SK-N-SH (cell line): ENCODE results near the gene OSBPL6. TPM values are rescaled to one million over a fixed set of nuclear protein-coding genes. Genes with fewer than 3 reads are reported as not detected.

Experiments
- CTCF ChIA-PET: fragments of 300-600, 350-600 bp; formaldehyde crosslinking; extraction: SDS; loops from one replicate; lab custom pipeline; 2021; lab: Yijun Ruan, JAX
- POLR2A ChIA-PET: fragments of 350-600 bp; sonication (Branson Sonifier 250); formaldehyde crosslinking; extraction: SDS; loops from one replicate; lab custom pipeline; 2020; ENCODE audit warnings: antibody characterized with exemption, inconsistent platforms; lab: Yijun Ruan, JAX
- DNase-seq: peaks from one replicate; pipeline ENCODE4 v3.0.0; 2012
- H2AFZ ChIP-seq: fragments of 200-600 bp; sonication (generic); 2 replicates; pipeline ENCODE4 v1.8.1; 2016; ENCODE audit warnings: antibody characterized with exemption, mild to moderate bottlenecking, low read depth
- H3F3A ChIP-seq: fragments of 200-600 bp; sonication (generic); replicated peaks from 2 replicates; pipeline ENCODE3; 2016; ENCODE audit warnings: antibody characterized with exemption, mild to moderate bottlenecking; ENCODE audit not compliant: insufficient read depth
- H3K27ac ChIP-seq, 2 experiments: fragments of 200-500 bp in 1 of 2; fragments of 200-600 bp in 1 of 2; sonication (Bioruptor generic) in 1 of 2; sonication (generic), shearing (Covaris generic) in 1 of 2; 2 replicates each; pipeline versions ENCODE4 v1.5.1 to v1.6.1; 2014 to 2016; ENCODE audit warnings: low read depth in 2 of 2, inconsistent platforms in 1 of 2, low read length in 1 of 2, mild to moderate bottlenecking in 1 of 2, mixed read lengths in 1 of 2
- H3K27me3 ChIP-seq: fragments of 200-600 bp; sonication (generic), shearing (Covaris generic); 2 replicates; pipeline ENCODE4 v1.6.1; 2016; ENCODE audit warnings: mixed run types; ENCODE audit not compliant: insufficient read depth
- H3K36me3 ChIP-seq, 2 experiments: fragments of 200-500 bp in 1 of 2; fragments of 200-600 bp in 1 of 2; sonication (Bioruptor generic) in 1 of 2; sonication (generic) in 1 of 2; replicated peaks in 1 of 2; 2 replicates each; pipeline versions ENCODE3 to v1.5.1; 2014 to 2016; ENCODE audit warnings: low read length in 1 of 2, mild to moderate bottlenecking in 1 of 2; ENCODE audit not compliant: insufficient read depth in 2 of 2, control insufficient read depth in 1 of 2
- H3K4me1 ChIP-seq, 2 experiments: fragments of 200-500 bp in 1 of 2; fragments of 200-600 bp in 1 of 2; sonication (Bioruptor generic) in 1 of 2; sonication (generic), shearing (Covaris generic) in 1 of 2; 2 replicates each; pipeline versions ENCODE4 v1.5.1 to v1.6.1; 2014 to 2016; ENCODE audit warnings: low read depth in 1 of 2, low read length in 1 of 2, mixed run types in 1 of 2; ENCODE audit not compliant: insufficient read depth in 2 of 2, control insufficient read depth in 1 of 2
- H3K4me2 ChIP-seq: fragments of 200-600 bp; sonication (generic), shearing (Covaris generic); 2 replicates; pipeline ENCODE4 v1.6.1; 2017; ENCODE audit warnings: mixed run types
- H3K4me3 ChIP-seq, 2 experiments: fragments of 200-500 bp in 1 of 2; fragments of 200-600 bp in 1 of 2; sonication (Bioruptor generic) in 1 of 2; sonication (generic), shearing (Covaris generic) in 1 of 2; 2 replicates each; pipeline versions ENCODE4 v1.5.1 to v1.8.1; 2014 to 2016; ENCODE audit warnings: low read depth in 2 of 2, inconsistent platforms in 1 of 2, low read length in 1 of 2, mild to moderate bottlenecking in 1 of 2, mixed read lengths in 1 of 2, moderate library complexity in 1 of 2
- H3K79me2 ChIP-seq: fragments of 200-600 bp; sonication (generic); 2 replicates; pipeline ENCODE4 v1.8.1; 2017; ENCODE audit warnings: mild to moderate bottlenecking; ENCODE audit not compliant: insufficient read depth
- H3K9ac ChIP-seq: fragments of 200-600 bp; sonication (generic); 2 replicates; pipeline ENCODE4 v1.6.1; 2017; ENCODE audit warnings: mixed run types
- H3K9me2 ChIP-seq: fragments of 200-600 bp; sonication (generic); 2 replicates; pipeline ENCODE4 v1.6.1; 2017; ENCODE audit warnings: mixed run types
- H3K9me3 ChIP-seq: fragments of 200-600 bp; sonication (generic); 2 replicates; pipeline ENCODE4 v1.6.1; 2017; ENCODE audit warnings: mixed run types, mild to moderate bottlenecking, moderate library complexity
- H4K20me1 ChIP-seq: fragments of 200-600 bp; sonication (generic); 2 replicates; pipeline ENCODE4 v1.6.1; 2017; ENCODE audit warnings: mild to moderate bottlenecking, mixed run types; ENCODE audit not compliant: insufficient read depth
- CHD2 ChIP-seq: fragments of 150-350 bp; IDR thresholded peaks from 2 replicates; pipeline ENCODE4 v1.6.1; 2018; ENCODE audit warnings: low read length; ENCODE audit not compliant: partially characterized antibody
- EP300 ChIP-seq, 2 experiments: IDR thresholded peaks; 2 replicates each; pipeline versions ENCODE4 v1.4.0 to v1.6.1; 2012; ENCODE audit warnings: borderline replicate concordance in 1 of 2, low read depth in 1 of 2, low read length in 1 of 2
- GATA2 ChIP-seq: sonication (generic); formaldehyde crosslinking; IDR thresholded peaks from 2 replicates; pipeline ENCODE4 v1.5.0; 2020; ENCODE audit warnings: mild to moderate bottlenecking, missing genetic modification reagents
- JUND ChIP-seq: IDR thresholded peaks from 2 replicates; pipeline ENCODE4 v1.4.0; 2012
- NFIC ChIP-seq: IDR thresholded peaks from 2 replicates; pipeline ENCODE4 v1.4.0; 2012; ENCODE audit warnings: borderline replicate concordance
- PBX3 ChIP-seq: IDR thresholded peaks from 2 replicates; pipeline ENCODE4; 2012
- RAD21 ChIP-seq: IDR thresholded peaks from 2 replicates; pipeline ENCODE4 v1.6.1; 2012; ENCODE audit warnings: mild to moderate bottlenecking, low read length
- RCOR1 ChIP-seq: fragments of 150-350 bp; IDR thresholded peaks from 2 replicates; pipeline ENCODE4 v1.6.1; 2017; ENCODE audit warnings: antibody characterized with exemption, low read length
- REST ChIP-seq: IDR thresholded peaks from 2 replicates; pipeline ENCODE4 v1.6.1; 2012; ENCODE audit warnings: mild to moderate bottlenecking, low read depth, low read length, moderate library complexity
- RFX5 ChIP-seq: IDR thresholded peaks from 2 replicates; pipeline ENCODE4 v1.6.1; 2012; ENCODE audit warnings: mild to moderate bottlenecking, improper control_type of control experiment, low read length
- SMC3 ChIP-seq: IDR thresholded peaks from 2 replicates; pipeline ENCODE4 v1.6.1; 2012; ENCODE audit warnings: low read depth, low read length, improper control_type of control experiment
- TAF1 ChIP-seq: IDR thresholded peaks from 2 replicates; pipeline ENCODE4 v1.6.1; 2012; ENCODE audit warnings: low read depth, mild to moderate bottlenecking, low read length, moderate library complexity, borderline replicate concordance
- TCF12 ChIP-seq: IDR thresholded peaks from 2 replicates; pipeline ENCODE4 v1.4.0; 2012
- USF2 ChIP-seq: fragments of 150-350 bp; IDR thresholded peaks from 2 replicates; pipeline ENCODE4 v1.6.1; 2017; ENCODE audit warnings: antibody characterized with exemption, low read length, low read depth, borderline replicate concordance
- YY1 ChIP-seq: IDR thresholded peaks from 2 replicates; pipeline ENCODE4 v1.4.0; 2012; ENCODE audit warnings: low read depth, mild to moderate bottlenecking
- ZBTB33 ChIP-seq: IDR thresholded peaks from 2 replicates; pipeline ENCODE4 v1.4.0; 2012; ENCODE audit warnings: low read depth, borderline replicate concordance
- WGBS: methylation state at CpG from one replicate; pipeline ENCODE4 v1.1.6; 2017; ENCODE audit warnings: low lambda C conversion rate; 5-methylcytosine and 5-hydroxymethylcytosine counted together
- polyA plus RNA-seq, 3 experiments: library from polyadenylated mRNA; depleted of rRNA; stranded (reverse); fragments of >200 nt; gene quantifications; 2 replicates each; pipeline ENCODE4 v1.2.3, GENCODE V29; 2012
- TF ChIP-seq, protein P1 (sequence below): IDR thresholded peaks from 2 replicates; pipeline ENCODE4 v1.4.0; 2012; ENCODE audit warnings: low read depth

The OSBPL6 gene
- polyA plus RNA-seq, 1 of the 3 experiments (the other 2 are of a cell fraction), result 2.7 TPM

DNA sequence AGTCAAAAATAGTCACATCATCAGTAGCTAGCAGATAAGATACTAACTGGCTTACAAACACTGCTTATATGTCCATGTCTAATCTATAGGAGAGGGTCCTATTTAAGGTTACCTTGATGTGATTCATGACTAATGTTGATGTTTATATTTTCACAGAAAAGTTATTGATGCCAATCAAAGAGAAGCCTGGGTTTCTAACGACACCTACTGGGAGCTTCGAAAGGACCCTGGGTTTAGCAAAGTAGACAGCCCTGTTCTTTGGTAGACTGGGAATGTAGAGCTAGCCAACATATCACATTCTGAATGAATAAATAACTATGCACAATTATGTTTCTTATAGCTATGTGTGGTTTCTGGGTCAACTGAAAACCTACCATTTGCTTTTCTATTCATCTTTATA is 201.0 kb downstream of the OSBPL6 start:
- Histone ChIP-seq H4K20me1 (no peaks in the 10 kb centered on the region), H2AFZ (no peak overlapping the region)
- POLR2A ChIA-PET, result interaction anchor here (1.3 kb wide), 1 partner anchor 18 kb away, joined by 7 read pairs; no protein-coding TSS in a partner anchor
- 94% methylated on average over 2 of the region's 2 CpGs for WGBS
- no peak for TF ChIP-seq NFIC
- no peak for TF ChIP-seq TAF1
- no peak for TF ChIP-seq JUND
- no peak for TF ChIP-seq RCOR1
- TF ChIP-seq PBX3, result no peak
- TF ChIP-seq RFX5, result no peak
- TF ChIP-seq, all 33 proteins: peak for 0
- CTCF ChIA-PET, result interaction anchor here (0.8 to 14.9 kb wide), 7 partner anchors 9 to 284 kb away, joined by 3 to 199 read pairs (median 4); no protein-coding TSS in a partner anchor
- Histone ChIP-seq H3K36me3 (peaks cover 0 to 4% of the 10 kb centered on the region in 2 experiments), H3K4me1 (peaks cover 0 to 3% of the 10 kb centered on the region in 2 experiments; a peak in 1 of 4 replicates), H3K27me3 (no peaks in the 10 kb centered on the region), H3F3A (no peaks in the 10 kb centered on the region), H3K9me3 (no peaks in the 10 kb centered on the region), H3K79me2 (no peaks in the 10 kb centered on the region), H3K4me3 (no peak overlapping the region), H3K9me2 (no peaks in the 10 kb centered on the region), H3K27ac (no peak overlapping the region), H3K4me2 (no peak overlapping the region), H3K9ac (no peak overlapping the region)
- DNase-seq, result no peak

DNA sequence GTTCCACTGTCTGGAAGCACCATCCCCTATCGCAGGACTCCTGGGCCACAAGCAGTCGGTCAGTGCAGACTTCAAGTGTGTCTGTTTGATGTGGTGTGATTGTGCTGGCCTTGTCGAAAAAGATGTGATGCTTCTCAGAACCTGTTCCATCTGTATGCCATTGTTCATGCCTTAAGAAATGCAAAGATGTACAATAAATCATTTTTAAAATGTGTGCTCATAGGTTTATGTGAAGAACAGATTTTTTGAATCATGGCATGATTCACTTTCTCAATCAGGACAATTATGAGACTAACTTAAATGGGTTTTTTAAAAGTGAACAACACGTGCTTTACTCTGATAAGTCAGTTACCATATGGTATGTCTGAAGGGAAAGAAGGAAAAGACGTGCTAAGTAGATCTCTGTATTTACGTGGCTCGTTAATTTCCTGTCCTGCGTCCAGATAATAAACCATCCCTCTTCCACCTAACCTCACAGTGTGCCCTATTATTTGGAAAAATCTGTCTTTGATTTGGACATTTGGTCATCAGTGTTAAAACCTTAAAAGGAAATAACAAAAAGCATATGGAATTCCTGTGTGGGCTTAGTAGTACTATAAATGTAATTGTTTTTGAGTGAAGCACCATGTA is 201.7 kb downstream of the OSBPL6 start:
- no peak for DNase-seq
- POLR2A ChIA-PET, result interaction anchor here (1.3 kb wide), 1 partner anchor 17 kb away, joined by 7 read pairs; no protein-coding TSS in a partner anchor
- peaks cover 0 to 3% of the 10 kb centered on the region in 2 experiments; a peak in 1 of 4 replicates for H3K4me1 ChIP-seq
- no peak for TF ChIP-seq NFIC
- TF ChIP-seq USF2, result no peak
- no peak for TF ChIP-seq ZBTB33
- TF ChIP-seq EP300 (IDR thresholded peaks at IDR 0.05; ENCODE audit: borderline replicate concordance in 1 of 2, low read depth in 1 of 2, low read length in 1 of 2), result no peak
- no peak for TF ChIP-seq CHD2
- TF ChIP-seq, protein P1, sequence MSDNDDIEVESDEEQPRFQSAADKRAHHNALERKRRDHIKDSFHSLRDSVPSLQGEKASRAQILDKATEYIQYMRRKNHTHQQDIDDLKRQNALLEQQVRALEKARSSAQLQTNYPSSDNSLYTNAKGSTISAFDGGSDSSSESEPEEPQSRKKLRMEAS, result no peak
- TF ChIP-seq PBX3, result no peak
- TF ChIP-seq REST, result no peak
- no peak for TF ChIP-seq RAD21
- TF ChIP-seq SMC3, result no peak
- no peak for TF ChIP-seq GATA2 (CRISPR knock-in tag)
- TF ChIP-seq TCF12, result no peak
- TF ChIP-seq YY1, result no peak

More for the DNA sequence above, 201.7 kb downstream of the OSBPL6 start:
- H3F3A ChIP-seq, result no peaks in the 10 kb centered on the region
- H4K20me1 ChIP-seq, result no peaks in the 10 kb centered on the region
- no peaks in the 10 kb centered on the region for H3K79me2 ChIP-seq
- H3K4me3 ChIP-seq, result no peak overlapping the region
- H3K9ac ChIP-seq, result no peak overlapping the region
- WGBS, result 82% methylated on average over 8 of the region's 8 CpGs
- H3K27me3 ChIP-seq, result no peaks in the 10 kb centered on the region
- H3K9me2 ChIP-seq, result no peaks in the 10 kb centered on the region
- H3K36me3 ChIP-seq, result peaks cover 0 to 3% of the 10 kb centered on the region in 2 experiments
- H2AFZ ChIP-seq, result no peak overlapping the region
- no peak overlapping the region for H3K27ac ChIP-seq
- no peaks in the 10 kb centered on the region for H3K9me3 ChIP-seq
- no peak overlapping the region for H3K4me2 ChIP-seq
- CTCF ChIA-PET, result interaction anchor here (0.6 to 14.9 kb wide), 9 partner anchors 10 to 263 kb away, joined by 3 to 199 read pairs (median 4); no protein-coding TSS in a partner anchor
